CD4-positive, alpha-beta T cell treated with Interleukin-15 for 1 hour (primary cell): Measurements from ENCODE around the gene SELENON.
A peak's percentile ranks its signal among the peaks of the same experiment; 100 is the strongest.

ENCODE experiments used
- DNase-seq: peaks from one replicate; pipeline ENCODE4 v3.0.0-alpha.2; 2020

SELENON gene

GRCh38 chr1:25771221-25772114 is 28.5 kb upstream of the SELENON start:
- DNase-seq: no peak

DNA sequence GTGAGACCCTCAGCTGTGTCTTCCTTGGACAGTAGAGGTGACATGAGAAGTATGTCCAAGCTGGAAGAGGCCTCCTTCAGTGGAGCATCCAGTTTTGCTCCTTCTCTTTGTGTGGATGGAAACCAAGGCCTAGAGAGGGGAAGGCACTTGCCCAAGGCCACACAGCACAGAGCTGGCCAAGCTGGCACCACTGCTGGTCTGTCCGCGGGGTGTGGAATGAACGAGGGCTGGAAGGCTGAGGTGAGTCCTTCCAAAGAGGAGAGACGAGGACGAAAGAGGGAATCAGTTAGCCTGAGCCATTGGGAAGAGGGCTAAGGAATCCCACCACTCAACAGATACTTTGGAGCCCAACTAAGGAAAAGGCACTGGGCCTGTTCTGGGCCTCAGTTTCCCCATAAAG is 27.8 kb upstream of the SELENON start:
- DNase-seq: no peak

GRCh38 chr1:25772692-25773245 is 27.2 kb upstream of the SELENON start:
- no peak for DNase-seq

GRCh38 chr1:25773441-25774125 is 26.4 kb upstream of the SELENON start:
- no peak for DNase-seq

GRCh38 chr1:25774206-25774803 is 25.7 kb upstream of the SELENON start:
- DNase-seq: no peak

- peak; percentile 84 for DNase-seq
Measured at GRCh38 chr1:25774921-25775771, 24.8 kb upstream of the SELENON start.

- no peak for DNase-seq
Measured at GRCh38 chr1:25779388-25779787, 20.6 kb upstream of the SELENON start.

GRCh38 chr1:25779894-25780293 is 20.1 kb upstream of the SELENON start:
- DNase-seq: no peak

GRCh38 chr1:25780318-25781129 is 19.5 kb upstream of the SELENON start:
- no peak for DNase-seq

- DNase-seq: no peak
Measured at GRCh38 chr1:25781130-25781433, 18.9 kb upstream of the SELENON start.

DNA sequence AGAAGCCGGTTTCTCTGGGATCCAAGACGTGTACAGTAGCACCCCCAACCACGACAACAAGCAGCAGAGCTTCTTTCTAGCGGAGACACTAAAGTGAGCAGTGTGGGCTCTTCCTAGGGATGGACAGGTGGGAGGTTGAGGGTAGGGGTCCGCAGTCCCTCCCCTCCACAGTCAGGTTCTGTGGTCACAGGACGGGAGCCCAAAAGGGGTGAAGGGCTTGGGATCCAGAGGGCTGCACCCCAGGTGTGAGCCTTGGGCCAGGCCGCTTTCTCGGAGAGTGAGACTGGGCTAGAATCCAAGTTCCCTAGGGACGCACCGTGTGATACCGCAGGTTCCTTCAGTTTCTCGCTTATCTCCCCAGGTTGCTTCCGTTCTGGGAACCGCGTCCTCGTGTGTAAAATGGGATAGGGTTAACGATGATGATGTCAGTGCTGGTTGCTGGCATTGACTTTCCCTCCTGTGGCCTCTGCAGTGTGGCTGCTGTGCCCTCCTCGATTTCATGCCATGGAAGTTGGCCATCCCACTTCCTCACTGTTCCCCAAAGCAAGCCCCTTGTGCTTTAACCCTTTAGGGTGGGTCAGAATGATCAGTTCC is 17.3 kb upstream of the SELENON start:
- no peak for DNase-seq

DNA sequence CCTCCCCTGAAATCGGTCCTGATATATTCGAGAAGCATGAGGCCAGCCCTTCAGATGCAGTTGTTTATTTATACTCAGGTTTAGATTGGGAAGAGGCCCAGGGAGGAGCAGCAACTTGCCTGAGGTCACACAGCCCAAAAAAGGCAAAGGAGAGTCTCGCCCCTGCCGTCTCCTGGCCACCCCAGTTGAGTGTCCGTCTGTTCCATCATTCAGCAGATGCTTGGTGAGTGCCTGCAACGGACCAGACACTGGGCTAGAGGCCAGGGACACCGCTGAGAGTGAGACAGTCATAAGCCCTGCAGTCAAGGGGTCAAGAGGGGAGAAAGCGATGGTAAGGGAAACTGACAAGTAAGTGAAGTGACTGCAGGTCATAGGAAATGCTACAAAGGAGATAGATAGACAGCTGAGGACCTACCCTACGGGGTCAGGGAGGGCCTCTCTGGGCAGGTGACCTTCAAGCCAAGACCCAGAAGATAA is 15.4 kb upstream of the SELENON start:
- no peak for DNase-seq

- no peak for DNase-seq
Measured at GRCh38 chr1:25785333-25786067, 14.5 kb upstream of the SELENON start.

DNA sequence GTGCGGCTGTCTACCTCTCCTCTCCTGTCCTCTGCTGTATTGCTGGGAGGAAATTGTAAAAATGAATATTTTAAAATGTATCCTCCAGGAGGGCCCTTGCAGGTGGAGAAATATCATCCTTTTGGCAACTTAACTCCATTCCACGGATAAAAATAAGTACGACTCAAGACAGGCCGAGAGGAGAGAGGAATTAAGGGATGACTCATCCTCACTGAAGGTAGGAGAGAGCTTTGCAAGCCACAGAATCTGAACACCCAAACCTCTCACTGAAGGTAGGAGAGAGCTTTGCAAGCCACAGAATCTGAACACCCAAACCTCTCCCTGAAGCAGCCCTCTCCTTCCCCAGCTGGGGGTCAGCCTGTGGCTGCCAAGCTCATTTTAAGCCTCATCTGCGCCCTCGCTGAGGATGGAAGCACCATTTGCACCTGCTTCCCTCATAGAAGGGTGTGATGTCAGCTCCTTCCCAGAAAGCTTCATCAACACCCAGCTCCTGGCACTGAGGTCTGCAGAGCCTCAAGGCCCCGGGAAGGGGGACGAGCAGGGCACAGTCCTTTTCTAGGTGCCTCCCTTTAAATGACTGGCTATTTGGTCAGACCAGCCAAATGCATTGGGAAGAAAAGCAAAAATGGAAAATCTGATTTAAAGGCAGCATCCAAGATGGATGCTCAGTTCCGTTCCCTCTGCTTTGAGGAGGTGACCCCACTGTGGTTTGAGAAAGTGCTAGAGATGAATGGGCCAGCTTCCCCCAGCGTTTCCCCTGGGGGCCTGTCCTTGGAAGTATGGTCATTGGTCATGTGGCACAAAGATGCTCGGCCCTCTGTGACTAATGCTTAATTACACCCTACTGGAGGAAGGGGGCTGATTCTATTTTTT is 12.9 kb upstream of the SELENON start:
- no peak for DNase-seq

- DNase-seq: no peak
Measured at GRCh38 chr1:25787760-25788166, 12.2 kb upstream of the SELENON start.

- DNase-seq: no peak
Measured at GRCh38 chr1:25790472-25790871, 9.5 kb upstream of the SELENON start.

DNA sequence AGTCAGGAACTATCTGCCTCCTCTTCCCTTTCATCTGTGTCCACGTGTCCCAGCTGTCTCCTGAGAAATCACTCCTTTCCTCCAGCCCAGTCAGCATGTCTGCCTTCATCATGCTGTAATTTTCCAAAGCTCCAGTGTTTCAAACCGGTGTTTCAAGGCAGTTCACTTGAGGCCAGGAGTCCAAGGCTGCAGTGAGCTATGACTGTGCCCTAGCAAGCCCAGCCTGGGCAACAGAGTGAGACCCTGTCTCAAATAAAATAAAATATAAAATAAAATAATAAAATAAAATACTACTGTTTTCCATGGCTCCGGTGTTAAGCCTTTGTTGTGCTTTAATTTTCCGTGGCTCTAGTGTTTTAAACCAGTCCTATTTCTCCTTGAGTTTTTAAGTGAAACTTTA is 7.9 kb upstream of the SELENON start:
- DNase-seq: no peak

DNA sequence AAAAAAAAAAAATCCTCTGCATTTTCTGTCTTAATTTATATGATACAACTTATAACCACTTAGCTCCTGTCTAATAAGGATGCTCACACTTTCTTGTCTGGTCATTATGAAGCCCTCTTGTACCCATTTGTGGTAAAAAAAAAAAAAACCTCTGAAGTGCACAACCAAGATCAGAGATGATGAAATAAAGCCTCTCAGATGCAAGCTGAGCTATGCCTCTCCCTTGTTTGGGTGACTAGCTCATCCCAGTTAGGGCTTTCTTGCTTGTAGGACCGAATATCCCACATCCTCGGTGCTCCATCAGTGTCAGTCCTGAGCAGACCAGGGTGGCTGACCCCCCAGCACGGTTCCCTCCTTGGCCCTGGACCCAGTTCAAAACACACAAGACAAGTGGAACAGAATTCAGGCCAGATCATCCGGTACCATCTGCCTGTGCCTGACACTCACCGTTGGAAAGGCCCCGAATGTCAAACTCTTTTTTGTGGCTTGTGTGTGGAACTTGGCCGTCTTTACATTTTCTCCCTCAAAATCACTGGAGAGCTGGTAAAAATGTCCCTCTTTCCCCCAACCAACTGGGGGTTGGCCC is 6.3 kb upstream of the SELENON start:
- DNase-seq: no peak

DNA sequence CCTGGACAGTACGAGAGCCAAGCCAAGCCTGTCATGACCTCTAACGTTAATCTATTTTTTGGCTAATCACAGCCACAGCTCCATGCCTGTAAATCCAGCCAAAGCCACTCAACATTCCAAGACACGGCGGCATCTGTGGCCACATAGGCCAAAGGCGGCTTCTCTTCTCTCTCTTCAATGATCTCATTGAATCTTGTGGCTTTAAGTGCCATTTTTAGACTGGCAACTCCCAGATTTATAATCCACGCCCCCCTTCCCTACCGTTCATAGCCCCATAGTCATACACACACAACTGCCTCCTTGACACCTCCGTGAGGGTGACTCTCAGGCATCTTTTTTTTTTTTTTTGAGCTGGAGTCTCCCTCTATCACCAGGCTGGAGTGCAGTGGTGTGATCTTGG is 5.7 kb upstream of the SELENON start:
- no peak for DNase-seq
